Measurements from ENCODE around the gene RPS27. TPM values are rescaled to one million over a fixed set of nuclear protein-coding genes. Genes with fewer than 3 reads are reported as not detected.
"Not testable (repeated sequence)": the region's sequence is repeated elsewhere in the genome, so short reads cannot be mapped to it uniquely, and the experiment has no call there.

Gene RPS27
- total RNA-seq, 1 donor from 2014 or later = 242 TPM

- DNase-seq (ENCODE audit: low read depth) = no peak
These were observed 29.1 kb upstream of the RPS27 start for GRCh38 chr1:153961421-153961820.

DNA sequence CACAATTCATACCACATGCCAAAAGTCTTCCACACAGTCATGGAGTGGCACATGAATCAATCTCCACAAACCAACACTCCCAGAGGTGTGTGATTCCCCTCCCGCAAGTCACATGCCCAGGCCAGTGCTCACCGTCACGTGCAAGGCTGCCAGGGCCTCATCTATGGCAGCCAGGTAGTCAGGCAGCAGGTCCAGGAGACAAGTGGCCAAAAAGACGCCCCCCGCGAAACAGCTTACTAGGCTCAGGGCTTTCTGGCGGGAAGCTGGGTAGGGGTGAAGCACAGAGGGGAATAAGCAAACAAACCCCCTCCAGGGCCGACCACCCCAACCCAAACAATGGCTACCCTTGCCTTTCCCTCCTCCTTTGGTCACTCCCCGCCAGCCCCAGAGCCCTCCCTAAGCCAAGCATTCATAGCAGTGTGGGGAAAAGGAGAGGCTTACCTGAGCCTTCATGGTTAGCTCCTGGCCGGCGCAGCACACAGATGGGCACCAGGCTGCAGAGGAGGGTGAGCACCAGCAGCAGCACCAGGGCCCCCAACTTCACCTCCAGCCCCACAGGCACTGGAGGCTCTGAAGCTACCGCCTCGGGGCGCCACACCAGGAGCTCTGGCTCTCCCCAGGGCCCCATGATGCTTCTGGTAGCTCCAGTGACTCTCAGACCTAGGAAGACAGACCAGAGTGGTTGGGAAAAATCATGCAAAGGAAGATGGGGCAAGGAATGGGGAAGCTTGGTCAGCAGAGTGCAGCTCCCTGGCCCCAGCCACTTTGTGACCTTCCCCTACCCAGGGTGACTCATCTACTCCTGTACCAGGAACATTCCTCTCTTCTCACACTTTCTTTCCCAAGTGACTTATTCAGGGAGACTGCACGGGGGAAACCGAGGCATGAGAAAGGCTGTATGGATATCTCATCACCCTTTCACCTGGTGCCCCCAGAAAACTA lies 28.2 kb upstream of the RPS27 start:
- DNase-seq (ENCODE audit: low read depth) = peak; percentile 86

GRCh38 chr1:153963030-153963849 lies 27.3 kb upstream of the RPS27 start, which contains the start of gene SLC39A1:
Gene SLC39A1 (minus strand): TSS chr1:153963537. CDS start chr1:153962715, 822 bp downstream.
- peak; percentile 92 for DNase-seq (ENCODE audit: low read depth)

- DNase-seq (ENCODE audit: low read depth) = peak; percentile 47
These were observed 26.7 kb upstream of the RPS27 start for GRCh38 chr1:153963850-153964331.

DNA sequence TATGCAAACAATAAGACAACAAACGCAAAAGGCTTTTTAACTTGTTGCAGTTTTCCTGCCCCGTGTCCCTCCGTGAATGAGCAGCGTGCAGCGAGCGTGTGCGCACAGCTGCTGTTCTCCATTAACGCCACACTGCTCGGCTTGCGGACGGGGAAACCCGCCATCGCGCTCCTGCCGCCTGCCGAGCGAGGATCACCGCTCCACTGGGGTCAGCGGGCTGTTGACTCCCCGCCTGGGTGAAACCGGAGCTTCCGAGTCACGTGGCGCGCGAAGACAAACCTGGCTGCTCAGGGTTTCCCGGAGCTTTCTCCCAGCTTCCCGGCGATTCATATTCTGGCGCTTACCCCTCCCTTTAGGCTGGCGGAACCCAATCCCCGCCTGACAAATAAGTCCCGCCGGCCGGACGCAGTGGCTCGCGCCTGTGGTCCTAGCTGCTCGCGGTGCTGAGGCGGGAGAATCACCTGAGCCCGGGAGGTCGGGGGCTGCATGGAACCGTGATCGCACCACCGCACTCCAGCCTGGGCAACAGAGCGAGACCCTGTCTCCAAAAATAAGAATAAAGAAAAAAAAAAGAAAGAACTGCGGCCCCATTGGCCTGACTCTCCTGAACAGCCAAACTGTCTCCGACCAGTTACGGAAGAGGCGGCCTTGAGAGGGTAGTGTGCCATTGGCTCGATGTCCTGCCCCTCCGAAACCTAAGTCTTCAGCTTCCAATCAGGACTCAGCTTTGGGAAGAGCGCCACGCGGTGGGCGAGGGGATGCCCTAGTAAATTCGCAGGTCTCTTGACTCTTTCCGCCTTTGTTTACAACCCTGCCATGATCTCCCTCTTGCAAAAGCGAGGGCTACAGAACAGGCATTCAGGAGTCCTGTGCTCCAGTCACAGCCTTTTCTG lies 23.2 kb upstream of the RPS27 start, which contains the start of gene CREB3L4:
Gene CREB3L4 (plus strand): TSS at position 796 of the 893 bp plus-strand sequence. CDS start 624 bp downstream, outside the sequence.
- peak; percentile 98 for DNase-seq (ENCODE audit: low read depth)

DNA sequence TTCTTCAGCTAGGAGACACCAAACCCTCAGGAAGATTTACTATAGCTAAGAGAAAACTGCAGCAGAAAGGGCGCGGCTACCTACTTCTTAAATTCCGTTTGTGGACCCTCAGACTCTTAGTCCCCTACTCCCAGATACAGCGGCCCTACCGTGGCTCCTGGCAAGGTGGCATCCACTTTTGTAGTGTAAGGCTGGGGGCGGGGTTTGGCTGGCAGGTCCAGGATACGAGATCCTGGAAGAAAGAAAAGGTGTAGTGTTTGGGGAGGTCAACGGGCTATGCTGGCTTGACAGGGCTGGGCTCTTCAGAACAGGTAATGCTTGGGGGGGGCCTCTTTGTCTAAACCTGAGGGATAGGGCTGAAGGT lies 22.6 kb upstream of the RPS27 start:
- no peak for DNase-seq (ENCODE audit: low read depth)

DNA sequence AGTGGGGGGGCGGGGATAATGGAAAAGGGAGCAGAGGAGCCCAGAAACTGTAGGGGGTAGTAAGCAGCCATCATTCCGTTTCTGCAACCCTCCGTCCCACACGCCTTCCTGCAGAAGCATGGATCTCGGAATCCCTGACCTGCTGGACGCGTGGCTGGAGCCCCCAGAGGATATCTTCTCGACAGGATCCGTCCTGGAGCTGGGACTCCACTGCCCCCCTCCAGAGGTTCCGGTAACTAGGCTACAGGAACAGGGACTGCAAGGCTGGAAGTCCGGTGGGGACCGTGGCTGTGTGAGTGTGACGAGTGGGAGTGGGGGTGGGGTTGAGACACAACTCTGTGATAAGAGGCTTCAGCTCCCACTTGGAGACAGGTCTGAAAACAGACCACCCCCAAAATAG lies 22.2 kb upstream of the RPS27 start:
- no peak for DNase-seq (ENCODE audit: low read depth)

GRCh38 chr1:153968972-153969371 lies 21.6 kb upstream of the RPS27 start:
- no peak for DNase-seq (ENCODE audit: low read depth)

GRCh38 chr1:153970346-153970745 lies 20.2 kb upstream of the RPS27 start:
- DNase-seq (ENCODE audit: low read depth) = no peak

DNA sequence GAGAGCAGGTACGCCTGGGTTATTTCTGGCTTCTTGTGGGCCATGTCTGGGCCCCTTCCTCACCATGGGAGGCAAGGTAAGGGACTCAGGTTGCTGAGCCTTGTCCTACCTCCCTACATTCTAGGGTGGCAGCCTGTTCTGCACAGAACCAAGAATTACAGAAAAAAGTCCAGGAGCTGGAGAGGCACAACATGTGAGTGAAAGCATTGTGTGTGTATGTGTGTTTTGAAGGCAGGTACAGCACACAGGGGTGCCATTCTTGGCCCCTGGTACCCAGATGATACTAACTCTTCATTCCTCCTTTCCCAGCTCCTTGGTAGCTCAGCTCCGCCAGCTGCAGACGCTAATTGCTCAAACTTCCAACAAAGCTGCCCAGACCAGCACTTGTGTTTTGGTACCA lies 17.5 kb upstream of the RPS27 start:
- no peak for DNase-seq (ENCODE audit: low read depth)

- no peak for DNase-seq (ENCODE audit: low read depth)
These were observed 17.0 kb upstream of the RPS27 start for GRCh38 chr1:153973525-153973924.

DNA sequence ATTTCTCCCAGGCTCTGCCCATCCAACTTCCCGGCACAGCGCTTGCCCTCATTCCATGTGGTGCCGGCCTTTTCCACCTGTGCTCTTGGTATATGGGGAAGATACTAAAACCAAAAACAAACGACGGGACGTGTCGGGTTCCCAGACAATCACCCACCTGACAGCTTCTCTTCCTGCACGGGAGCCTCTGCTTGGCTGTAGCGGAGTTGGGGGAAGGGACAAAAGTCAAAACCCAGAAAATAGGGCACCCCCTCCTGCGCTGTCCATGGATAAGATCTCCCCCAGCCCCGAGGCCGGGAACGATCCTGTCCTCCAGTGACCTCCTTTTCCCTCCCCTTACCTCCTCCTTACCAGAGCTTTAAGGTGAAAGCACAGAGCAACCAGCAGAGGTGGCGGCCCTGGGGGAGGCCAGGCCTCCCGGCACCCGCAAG lies 13.7 kb upstream of the RPS27 start:
- DNase-seq (ENCODE audit: low read depth) = no peak

DNA sequence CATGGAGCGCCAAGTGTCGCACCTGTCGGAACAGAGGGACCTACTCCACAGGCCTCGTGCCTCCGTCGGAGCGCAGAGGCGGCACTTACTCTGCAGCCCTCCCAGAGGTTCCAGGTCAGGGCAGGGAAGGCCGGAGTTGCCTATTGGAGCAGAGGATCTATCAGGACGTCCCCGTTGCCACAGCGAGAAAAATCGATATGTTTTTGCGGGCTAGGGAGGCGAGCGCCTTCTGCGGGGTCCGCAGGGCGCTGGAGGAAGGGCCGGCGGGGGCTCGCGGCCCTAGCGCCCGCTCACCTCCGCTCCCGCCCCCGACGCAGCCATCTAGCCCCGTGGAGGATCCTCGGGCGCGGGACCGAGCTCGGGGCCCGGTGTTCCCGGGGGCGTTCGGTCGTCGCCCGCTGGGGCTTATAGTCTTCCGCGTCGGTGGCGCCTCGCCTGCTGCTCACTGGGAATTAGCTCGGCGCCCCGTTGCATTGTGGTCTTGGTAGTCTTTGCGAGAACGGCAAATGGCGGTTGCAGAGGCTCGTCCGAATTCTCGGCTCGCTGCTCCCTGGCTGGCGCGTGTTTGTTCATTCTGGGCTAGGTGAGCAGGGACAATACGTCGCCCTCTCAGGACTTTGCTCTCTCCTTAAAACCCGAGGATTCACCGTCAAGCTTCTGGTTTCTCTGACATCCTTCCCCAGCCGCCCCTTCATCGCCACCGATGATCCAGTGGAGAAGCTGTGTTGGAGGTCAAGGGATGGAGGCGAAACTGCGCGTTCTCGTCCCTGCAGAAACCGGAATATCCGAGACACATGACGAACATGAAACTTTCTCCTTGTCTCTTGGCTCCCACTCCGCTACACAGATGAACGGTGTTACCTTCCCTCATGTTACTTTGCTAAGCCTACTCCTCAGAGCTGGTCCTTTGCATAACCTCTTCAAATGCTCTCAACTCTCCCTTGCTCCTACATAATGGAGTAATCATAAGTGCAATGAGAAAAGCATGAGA lies 13.0 kb upstream of the RPS27 start, which contains the start of gene JTB:
Gene JTB (minus strand): TSS at position 425 of the 991 bp plus-strand sequence. CDS start 422 bp downstream, at position 3.
- peak; percentile 63 for DNase-seq (ENCODE audit: low read depth)

DNA sequence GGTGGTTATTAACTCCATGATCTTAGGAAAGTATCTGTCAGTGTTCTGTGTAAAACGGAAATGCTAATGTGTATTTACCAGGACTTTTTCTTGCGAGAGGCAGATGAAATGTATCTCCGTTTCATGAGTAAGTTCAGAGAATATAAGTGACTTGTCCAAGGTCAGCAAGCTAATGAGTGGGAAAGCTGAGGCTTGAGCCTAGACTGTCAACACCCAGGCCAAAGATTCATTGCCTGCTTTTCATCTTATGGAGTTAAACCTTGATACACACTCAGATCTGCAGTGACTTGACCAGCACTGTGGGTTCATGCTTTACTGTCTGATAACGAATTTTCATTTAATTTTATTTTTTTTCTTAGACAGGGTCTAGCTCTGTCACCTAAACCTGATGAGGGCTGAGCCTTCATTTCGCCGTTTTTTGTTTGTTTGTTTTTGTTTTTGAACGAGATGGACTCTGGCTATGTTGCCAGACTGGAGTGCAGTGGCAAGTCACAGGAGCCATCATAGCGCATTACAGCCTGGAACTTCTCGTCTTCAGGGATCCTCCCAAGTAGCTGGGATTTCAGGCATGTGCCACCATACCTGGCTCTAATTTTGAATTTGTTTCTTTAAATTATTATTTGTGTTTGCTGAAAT lies 12.2 kb upstream of the RPS27 start:
- no peak for DNase-seq (ENCODE audit: low read depth)

DNA sequence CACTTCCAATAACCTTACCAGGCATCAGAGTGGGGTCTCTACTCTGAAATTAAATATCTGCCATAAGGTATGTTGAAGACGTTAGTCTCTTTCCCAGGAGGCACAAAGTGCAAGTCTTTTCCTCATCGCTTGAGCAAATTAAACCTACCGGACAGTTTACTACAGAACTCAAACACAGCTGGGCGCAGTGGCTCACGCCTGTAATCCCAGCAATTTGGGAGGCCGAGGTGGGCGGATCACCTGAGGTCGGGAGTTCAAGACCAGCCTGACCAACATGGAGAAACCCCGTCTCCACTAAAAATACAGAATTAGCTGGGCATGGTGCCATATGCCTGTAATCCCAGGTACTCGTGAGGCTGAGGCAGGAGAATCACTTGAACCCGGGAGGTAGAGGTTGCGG lies 11.5 kb upstream of the RPS27 start:
- not testable (repeated sequence) for DNase-seq (ENCODE audit: low read depth)

DNA sequence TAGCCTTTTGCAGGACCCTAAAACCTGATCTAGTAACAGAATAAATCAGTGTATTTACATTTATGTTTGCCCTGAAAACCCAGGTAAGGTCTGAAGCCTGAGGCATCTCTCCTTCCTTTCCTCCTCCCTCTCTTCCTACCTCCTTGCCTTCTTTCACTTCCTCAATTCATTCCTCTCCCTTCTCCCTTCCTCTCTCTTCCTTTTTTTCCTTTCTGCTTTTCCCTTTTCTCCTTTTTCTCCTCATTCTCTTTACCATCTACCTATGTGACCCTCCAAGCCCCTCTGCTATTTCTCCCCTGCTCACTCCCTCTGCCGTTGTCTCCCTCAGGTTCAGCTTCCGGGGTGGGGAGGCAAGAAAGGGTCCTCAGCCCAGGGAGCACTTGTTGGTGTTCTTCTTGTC lies 8.8 kb upstream of the RPS27 start:
- not testable (repeated sequence) for DNase-seq (ENCODE audit: low read depth)

DNA sequence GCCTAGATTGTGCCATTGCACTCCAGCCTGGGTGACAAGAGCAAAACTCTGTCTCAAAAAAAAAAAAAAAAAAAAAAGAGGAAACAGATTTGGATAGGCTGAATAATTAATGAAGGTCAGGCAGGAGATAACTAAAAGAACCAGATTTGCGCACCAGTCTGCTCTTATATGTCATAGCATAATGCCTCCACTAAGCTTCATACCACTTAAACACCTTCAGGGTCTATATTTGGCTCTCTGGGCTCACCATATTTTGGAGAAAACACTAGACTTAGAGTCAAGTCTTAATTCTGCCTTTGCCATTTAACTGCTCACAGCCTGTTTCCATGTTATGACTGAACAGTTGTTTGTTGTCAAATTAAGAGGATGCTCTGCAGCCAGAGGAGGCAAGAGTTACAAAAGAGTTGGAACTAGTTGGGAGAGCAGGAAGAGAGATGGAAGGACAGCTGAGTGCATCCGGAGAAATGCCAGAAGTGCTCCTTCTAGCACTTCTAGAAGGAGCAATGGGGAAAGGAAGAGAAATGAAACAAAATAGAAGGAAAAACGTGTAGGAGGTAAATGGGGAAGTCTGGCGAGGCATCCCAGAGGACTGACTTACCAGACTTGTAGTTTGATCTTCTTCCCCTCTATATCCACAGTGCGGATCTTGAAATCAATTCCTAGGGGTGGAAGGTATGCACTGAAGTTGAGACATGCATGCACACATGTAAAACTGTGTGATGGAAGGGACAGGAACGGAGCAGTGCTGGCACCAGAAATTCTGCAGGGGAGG lies 6.3 kb upstream of the RPS27 start:
- DNase-seq (ENCODE audit: low read depth) = no peak

DNA sequence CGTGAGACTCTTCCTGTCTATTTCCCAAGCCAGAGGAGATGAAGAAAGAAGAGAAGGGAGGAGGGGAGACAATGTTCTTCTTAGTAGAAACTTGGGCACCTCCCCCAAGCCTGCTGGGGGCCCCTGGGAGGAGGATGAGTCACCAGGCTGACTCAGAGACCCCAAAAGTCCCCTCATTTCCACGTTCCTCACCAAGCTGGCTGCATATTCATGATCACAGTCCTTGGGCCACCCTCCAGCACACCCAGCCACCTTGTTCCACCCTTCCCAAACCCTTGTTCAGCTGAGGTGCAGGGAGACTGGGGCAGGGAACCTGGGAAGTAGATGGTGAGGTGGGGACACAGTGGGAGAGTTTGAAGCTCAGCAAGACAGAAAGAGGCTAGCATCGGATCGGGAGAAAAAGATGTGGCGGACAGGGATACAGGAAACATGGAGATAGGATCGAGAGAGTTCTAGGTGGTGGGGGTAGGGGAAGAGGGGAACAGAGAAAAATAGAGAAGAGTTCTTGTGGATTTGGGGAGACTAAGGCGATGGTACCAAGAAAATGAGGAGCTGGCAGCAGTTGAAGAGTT lies 5.1 kb upstream of the RPS27 start:
- peak; percentile 80 for DNase-seq (ENCODE audit: low read depth)
